DOHH2 (cell line): ENCODE measurements around the gene ARHGEF16.

Experiments used
- CTCF ChIP-seq: fragments of 200-600 bp; sonication (generic); IDR thresholded peaks from one replicate; pipeline ENCODE4 v1.5.1; 2014; ENCODE audit warnings: antibody characterized with exemption, mild to moderate bottlenecking, low read depth, low read length; ENCODE audit not compliant: poor library complexity, severe bottlenecking
- EZH2phosphoT487 ChIP-seq: fragments of 200-600 bp; sonication (generic); IDR thresholded peaks from 2 replicates; pipeline ENCODE4 v1.6.1; 2017; ENCODE audit warnings: borderline replicate concordance, mild to moderate bottlenecking, antibody characterized with exemption, low read length, moderate library complexity, mixed read lengths

- TF ChIP-seq CTCF = no peak
- no peak for TF ChIP-seq EZH2phosphoT487
Observed at GRCh38 chr1:3434406-3435110, 19.9 kb upstream of the ARHGEF16 start.
